OCI-LY7 (cell line): ENCODE data around the gene ATOSB. TPM values are rescaled to one million over a fixed set of nuclear protein-coding genes. Genes with fewer than 3 reads are reported as not detected.

Source experiments
- BruUV-seq: library from RNA; stranded (reverse); fragments of 400-500 nt; replicated peaks from 2 replicates; lab custom pipeline; 2021; lab: Mats Ljungman, UMichigan
- CTCF ChIA-PET: fragments of 300-600 bp; sonication (Branson Sonifier 250); formaldehyde crosslinking; loops from one replicate; lab custom pipeline; 2022; ENCODE audit warnings: antibody characterized with exemption; ENCODE audit not compliant: unreplicated experiment; lab: Charles Lee
- POLR2A ChIA-PET: fragments of 300-600 bp; sonication (Branson Sonifier 250); formaldehyde crosslinking; loops from one replicate; lab custom pipeline; 2022; ENCODE audit warnings: antibody characterized with exemption; lab: Charles Lee
- DNase-seq: peaks from one replicate; pipeline ENCODE4 v3.0.0-alpha.2; 2015; ENCODE audit warnings: low spot score
- H2AFZ ChIP-seq: fragments of 200-600 bp; sonication (generic), shearing (Covaris generic); 2 replicates; pipeline ENCODE4 v1.6.1; 2014; ENCODE audit warnings: mild to moderate bottlenecking, antibody characterized with exemption, low read length, moderate library complexity
- H3K27ac ChIP-seq: fragments of 200-600 bp; sonication (generic); 2 replicates; pipeline ENCODE4 v1.5.1; 2014; ENCODE audit warnings: mixed run types, low read depth, mild to moderate bottlenecking, moderate library complexity, low read length, inconsistent platforms; ENCODE audit not compliant: poor library complexity, severe bottlenecking
- H3K36me3 ChIP-seq: fragments of 200-600 bp; sonication (generic); 2 replicates; pipeline ENCODE4 v1.6.1; 2014; ENCODE audit warnings: mild to moderate bottlenecking, antibody characterized with exemption, low read length, moderate library complexity, mixed read lengths; ENCODE audit not compliant: insufficient read depth
- H3K4me1 ChIP-seq: fragments of 200-600 bp; sonication (generic); 2 replicates; pipeline ENCODE4 v1.5.1; 2014; ENCODE audit warnings: mild to moderate bottlenecking, low read length; ENCODE audit not compliant: insufficient read depth, poor library complexity, severe bottlenecking
- H3K4me2 ChIP-seq: fragments of 200-600 bp; sonication (generic); 2 replicates; pipeline ENCODE4 v1.6.1; 2014; ENCODE audit warnings: mild to moderate bottlenecking, low read length
- H3K4me3 ChIP-seq: fragments of 200-600 bp; sonication (generic); 2 replicates; pipeline ENCODE4 v1.5.1; 2014; ENCODE audit warnings: mild to moderate bottlenecking, low read depth, low read length; ENCODE audit not compliant: poor library complexity, severe bottlenecking
- H3K79me2 ChIP-seq: fragments of 200-600 bp; sonication (generic); 2 replicates; pipeline ENCODE4 v1.6.1; 2016; ENCODE audit warnings: low read depth, mild to moderate bottlenecking, low read length, moderate library complexity, mixed read lengths; ENCODE audit not compliant: insufficient read depth
- H3K9me2 ChIP-seq: fragments of 200-600 bp; sonication (generic); 2 replicates; pipeline ENCODE4 v1.6.1; 2016; ENCODE audit warnings: mild to moderate bottlenecking, low read length, mixed read lengths; ENCODE audit not compliant: insufficient read depth
- H3K9me3 ChIP-seq: fragments of 200-600 bp; sonication (generic); 2 replicates; pipeline ENCODE4 v1.6.1; 2014; ENCODE audit warnings: mild to moderate bottlenecking, mixed run types, low read length, mixed read lengths
- H4K20me1 ChIP-seq: fragments of 200-600 bp; sonication (generic); 2 replicates; pipeline ENCODE4 v1.6.1; 2014; ENCODE audit warnings: mild to moderate bottlenecking, antibody characterized with exemption, low read length, moderate library complexity, mixed read lengths; ENCODE audit not compliant: insufficient read depth
- CTCF ChIP-seq: fragments of 200-600 bp; sonication (generic); conservative IDR thresholded peaks from 2 replicates; pipeline ENCODE4 v1.5.1; 2014; ENCODE audit warnings: mild to moderate bottlenecking, antibody characterized with exemption, low read length, moderate library complexity, mixed read lengths
- EZH2phosphoT487 ChIP-seq: fragments of 200-600 bp; sonication (generic); IDR thresholded peaks from 2 replicates; pipeline ENCODE4 v1.6.1; 2018; ENCODE audit warnings: low read depth, borderline replicate concordance, mild to moderate bottlenecking, mixed run types, antibody characterized with exemption, low read length, moderate library complexity, mixed read lengths
- intact Hi-C: fragments of 100-400 bp; cut with micrococcal nuclease; formaldehyde crosslinking; loops from one replicate; pipeline ENCODE4 v1.10.0; 2022; ENCODE audit not compliant: unreplicated experiment
- total RNA-seq, 2 experiments: library from RNA; depleted of rRNA in 1 of 2; stranded (reverse); fragments of >200 nt in 1 of 2; shearing (Covaris generic) in 1 of 2; gene quantifications; 2 replicates each; pipeline ENCODE4 v1.2.3, GENCODE V29; 2014 to 2022

The ATOSB gene
- total RNA-seq, 2 experiments from 2014 or later = 1.4 to 4.7 TPM

- H3K4me2 ChIP-seq = peak overlapping the region; percentile 96
- TF ChIP-seq EZH2phosphoT487 (no peak), CTCF (no peak)
- POLR2A ChIA-PET = interaction anchor here (1.0 to 1.2 kb wide), 2 partner anchors 13 to 141 kb away, joined by 4 to 5 read pairs; partner anchors contain the start of gene STOML2
- peak overlapping the region; percentile 82 for H2AFZ ChIP-seq
- BruUV-seq = no TSS peak
- H4K20me1 ChIP-seq = no peaks in the 10 kb centered on the region
- DNase-seq = no peak
- no peaks in the 10 kb centered on the region for H3K79me2 ChIP-seq
- H3K4me3 ChIP-seq = peak overlapping the region; percentile 74
- H3K4me1 ChIP-seq = peaks cover 35% of the 10 kb centered on the region
- intact Hi-C loops = loop anchor here (1.0 to 5.0 kb wide), 7 partner anchors 46 to 501 kb away; partner anchors contain the start of genes CD72, DNAJB5 and UNC13B
- H3K27ac ChIP-seq = peak overlapping the region; percentile 73
- no peaks in the 10 kb centered on the region for H3K9me3 ChIP-seq
- H3K36me3 ChIP-seq = no peaks in the 10 kb centered on the region
- H3K9me2 ChIP-seq = no peaks in the 10 kb centered on the region
- CTCF ChIA-PET = no interaction called here
These were observed 856 bp upstream of the ATOSB start for GRCh38 chr9:35116539-35116897.

GRCh38 chr9:35114840-35115628 is 628 bp downstream of the ATOSB start:
- H3K9me2 ChIP-seq = no peaks in the 10 kb centered on the region
- no peaks in the 10 kb centered on the region for H3K79me2 ChIP-seq
- DNase-seq = peak; percentile 68
- peak overlapping the region; percentile 73 for H3K27ac ChIP-seq
- ChIA-PET POLR2A (interaction anchor here (0.6 to 4.3 kb wide), 7 partner anchors 12 to 1036 kb away, joined by 3 to 24 read pairs (median 4); partner anchors contain the start of genes FANCG and STOML2), CTCF (interaction anchor here (0.6 to 1.3 kb wide), 4 partner anchors 12 to 438 kb away, joined by 3 to 8 read pairs (median 4); partner anchors contain the start of genes PIGO, STOML2 and UNC13B)
- no peak for TF ChIP-seq CTCF
- no peak for TF ChIP-seq EZH2phosphoT487
- peaks cover 43% of the 10 kb centered on the region for H3K4me1 ChIP-seq
- H3K36me3 ChIP-seq = no peaks in the 10 kb centered on the region
- H3K9me3 ChIP-seq = no peaks in the 10 kb centered on the region
- H2AFZ ChIP-seq = peak overlapping the region; percentile 82; the same call in 1 of the 2 replicates
- peak overlapping the region; percentile 96 for H3K4me2 ChIP-seq
- peak overlapping the region; percentile 74 for H3K4me3 ChIP-seq
- intact Hi-C loops = loop anchor here (5.0 kb wide), 2 partner anchors 128 to 502 kb away; partner anchors contain the start of genes CD72 and DNAJB5
- no TSS peak for BruUV-seq
- H4K20me1 ChIP-seq = no peaks in the 10 kb centered on the region
